Testis (tissue), 3 donors: ENCODE data around the gene CCNF. TPM values are rescaled to one million over a fixed set of nuclear protein-coding genes. Genes with fewer than 3 reads are reported as not detected.

ENCODE experiments used
- DNase-seq: peaks from one replicate; pipeline ENCODE4 v3.0.0-alpha.2; 2019
- H3K27ac ChIP-seq, 2 donors: fragments of 200-600 bp; sonication (generic); one replicate each; pipeline ENCODE4 v1.5.1; 2019
- H3K27me3 ChIP-seq: fragments of 200-600 bp; sonication (generic); one replicate; pipeline ENCODE4 v1.5.1; 2019
- H3K36me3 ChIP-seq: fragments of 200-600 bp; sonication (generic); one replicate; pipeline ENCODE4 v1.5.1; 2017; ENCODE audit warnings: low read depth; ENCODE audit errors: missing control alignments
- H3K4me1 ChIP-seq: fragments of 200-600 bp; sonication (generic); one replicate; pipeline ENCODE4 v1.5.1; 2019
- H3K4me3 ChIP-seq, 2 donors: fragments of 200-600 bp; sonication (generic); one replicate each; pipeline ENCODE4 v1.5.1; 2017 to 2019
- H3K9me3 ChIP-seq: fragments of 200-600 bp; sonication (generic); one replicate; pipeline ENCODE4 v1.5.1; 2017
- CTCF ChIP-seq, 3 experiments: fragments of 450-650 bp in 2 of 3; fragments of 200-600 bp in 1 of 3; sonication (generic) in 1 of 3; IDR thresholded peaks; one replicate each; pipeline ENCODE4 v1.5.1; 2016 to 2019; ENCODE audit warnings: antibody characterized with exemption in 3 of 3, mild to moderate bottlenecking in 2 of 3, moderate library complexity in 1 of 3
- POLR2A ChIP-seq: fragments of 450-650 bp; IDR thresholded peaks from one replicate; pipeline ENCODE4 v1.6.1; 2017; ENCODE audit warnings: antibody characterized with exemption, mild to moderate bottlenecking, moderate library complexity
- WGBS, 2 donors: methylation state at CpG; one replicate each; pipeline ENCODE4 v1.1.5; 2018; 5-methylcytosine and 5-hydroxymethylcytosine counted together
- intact Hi-C: fragments of 100-400 bp; cut with DNase I; formaldehyde crosslinking; loops from one replicate; pipeline ENCODE4 v1.15.1; 2023; ENCODE audit warnings: low total_unique reads
- polyA plus RNA-seq: library from polyadenylated mRNA; stranded (reverse); fragments of 350-450 nt; fragmentation: Illumina TruSeq; extraction: RNeasy Lipid Tissue Mini Kit (QIAGEN cat#74804); gene quantifications from one replicate; pipeline ENCODE4 v1.2.3, GENCODE V29; 2014; ENCODE audit warnings: low read depth, low replicate concordance; ENCODE audit not compliant: insufficient read depth
- total RNA-seq, 2 donors: library from RNA; depleted of rRNA; stranded (reverse); fragments of >200 nt; gene quantifications; one replicate each; pipeline ENCODE4 v1.2.3, GENCODE V29; 2016

CCNF gene
- total and polyA plus RNA-seq, 3 donors from 2014 or later, result 6.0 to 10.8 (median 9.4) TPM

- 79 to 83% methylated on average over 3 of the region's 3 CpGs for WGBS, 2 donors
- no peaks in the 10 kb centered on the region for H3K36me3 ChIP-seq
These were observed 42.3 kb upstream of the CCNF start for GRCh38 chr16:2386990-2387389.

GRCh38 chr16:2388139-2388874, 40.9 kb upstream of the CCNF start:
- Histone ChIP-seq H3K27me3 (no peaks in the 10 kb centered on the region), H3K4me1 (no peaks in the 10 kb centered on the region), H3K27ac (no peak overlapping the region), H3K4me3 (no peak overlapping the region), H3K36me3 (no peaks in the 10 kb centered on the region), H3K9me3 (no peaks in the 10 kb centered on the region)
- 84 to 96% methylated on average over 3 of the region's 3 CpGs for WGBS, 2 donors
- TF ChIP-seq CTCF (IDR thresholded peaks at IDR 0.05) (no peak), POLR2A (no peak)
- intact Hi-C loops, result no loop called here
- DNase-seq, result no peak

More at GRCh38 chr16:2386990-2387389, 42.3 kb upstream of the CCNF start:
- no peaks in the 10 kb centered on the region for H3K9me3 ChIP-seq
- peak in 2 of 3 experiments; percentile 19 to 28 for TF ChIP-seq CTCF (IDR thresholded peaks at IDR 0.05)
- no peak for TF ChIP-seq POLR2A
- H3K4me3 ChIP-seq, result no peak overlapping the region
- H3K27me3 ChIP-seq, result no peaks in the 10 kb centered on the region
- no peak overlapping the region for H3K27ac ChIP-seq
- no peaks in the 10 kb centered on the region for H3K4me1 ChIP-seq
- DNase-seq, result no peak
- intact Hi-C loops, result no loop called here

- WGBS, 2 donors, result 40 to 52% methylated on average over 2 of the region's 2 CpGs
- intact Hi-C loops, result no loop called here
- no peak for DNase-seq
These were observed 40.3 kb upstream of the CCNF start for GRCh38 chr16:2388875-2389433.

GRCh38 chr16:2392025-2392424, 37.2 kb upstream of the CCNF start:
- H3K9me3 ChIP-seq, result no peaks in the 10 kb centered on the region

More at GRCh38 chr16:2388875-2389433, 40.3 kb upstream of the CCNF start:
- TF ChIP-seq POLR2A (no peak), CTCF (IDR thresholded peaks at IDR 0.05) (no peak)
- Histone ChIP-seq H3K27ac (no peak overlapping the region), H3K4me1 (no peaks in the 10 kb centered on the region), H3K4me3 (no peak overlapping the region), H3K9me3 (no peaks in the 10 kb centered on the region), H3K36me3 (no peaks in the 10 kb centered on the region), H3K27me3 (no peaks in the 10 kb centered on the region)

More at GRCh38 chr16:2392025-2392424, 37.2 kb upstream of the CCNF start:
- no peak for TF ChIP-seq CTCF (IDR thresholded peaks at IDR 0.05)
- no peak for TF ChIP-seq POLR2A
- intact Hi-C loops, result no loop called here
- no peak for DNase-seq
- Histone ChIP-seq H3K4me3 (no peak overlapping the region), H3K36me3 (no peaks in the 10 kb centered on the region), H3K27ac (no peak overlapping the region), H3K27me3 (no peaks in the 10 kb centered on the region), H3K4me1 (no peaks in the 10 kb centered on the region)
